ENCODE results near the gene MRPL54.

The MRPL54 gene

DNA sequence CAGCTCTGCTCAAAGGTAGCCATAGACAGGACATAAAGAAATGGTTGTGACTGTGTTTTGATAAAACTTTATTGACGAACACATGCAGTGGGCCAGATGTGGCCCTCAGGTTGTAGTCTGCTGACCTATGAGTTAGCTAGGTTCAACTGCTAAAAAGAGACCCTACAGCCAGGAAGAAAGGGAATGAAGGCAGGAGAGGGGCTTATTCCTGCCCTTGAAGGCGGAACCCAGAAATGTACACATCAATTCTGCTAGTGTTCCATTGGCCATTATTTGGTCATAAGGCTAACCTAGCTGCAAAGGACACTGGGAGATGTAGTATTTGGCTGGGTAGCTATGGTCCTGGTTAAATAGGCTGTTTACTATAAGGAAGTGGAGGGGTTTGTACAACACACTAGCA is 19.0 kb upstream of the MRPL54 start:
- no peak for TF ChIP-seq ISL1 (CRISPR knock-in tag; IDR thresholded peaks at IDR 0.05)
- no peak for TF ChIP-seq RARB (CRISPR knock-in tag; IDR thresholded peaks at IDR 0.05)
- no peak for TF ChIP-seq OSR1 (CRISPR knock-in tag; IDR thresholded peaks at IDR 0.05)
- no peak for TF ChIP-seq POU6F1 (CRISPR knock-in tag; IDR thresholded peaks at IDR 0.05; ENCODE audit: borderline replicate concordance, low read depth)
- no peak for TF ChIP-seq ZC3H10 (CRISPR knock-in tag; IDR thresholded peaks at IDR 0.05)
- TF ChIP-seq CSDC2 (CRISPR knock-in tag; IDR thresholded peaks at IDR 0.05): no peak
- TF ChIP-seq TSHZ2 (CRISPR knock-in tag; IDR thresholded peaks at IDR 0.05): no peak
- TF ChIP-seq, protein P1, sequence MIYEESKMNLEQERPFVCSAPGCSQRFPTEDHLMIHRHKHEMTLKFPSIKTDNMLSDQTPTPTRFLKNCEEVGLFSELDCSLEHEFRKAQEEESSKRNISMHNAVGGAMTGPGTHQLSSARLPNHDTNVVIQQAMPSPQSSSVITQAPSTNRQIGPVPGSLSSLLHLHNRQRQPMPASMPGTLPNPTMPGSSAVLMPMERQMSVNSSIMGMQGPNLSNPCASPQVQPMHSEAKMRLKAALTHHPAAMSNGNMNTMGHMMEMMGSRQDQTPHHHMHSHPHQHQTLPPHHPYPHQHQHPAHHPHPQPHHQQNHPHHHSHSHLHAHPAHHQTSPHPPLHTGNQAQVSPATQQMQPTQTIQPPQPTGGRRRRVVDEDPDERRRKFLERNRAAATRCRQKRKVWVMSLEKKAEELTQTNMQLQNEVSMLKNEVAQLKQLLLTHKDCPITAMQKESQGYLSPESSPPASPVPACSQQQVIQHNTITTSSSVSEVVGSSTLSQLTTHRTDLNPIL (CRISPR knock-in tag; IDR thresholded peaks at IDR 0.05; ENCODE audit: low read depth): no peak
- no peak for TF ChIP-seq PPARA (CRISPR knock-in tag; IDR thresholded peaks at IDR 0.05; ENCODE audit: borderline replicate concordance)
- no peak for TF ChIP-seq ESRRG (CRISPR knock-in tag; IDR thresholded peaks at IDR 0.05)
- no peak for TF ChIP-seq SNAI2 (CRISPR knock-in tag; IDR thresholded peaks at IDR 0.05)
- no peak for TF ChIP-seq ZNF70 (CRISPR knock-in tag; IDR thresholded peaks at IDR 0.05)
- TF ChIP-seq ZNF8 (CRISPR knock-in tag; IDR thresholded peaks at IDR 0.05): no peak
- no peak for TF ChIP-seq ZFP30 (CRISPR knock-in tag; IDR thresholded peaks at IDR 0.05)
- TF ChIP-seq ARNTL (CRISPR knock-in tag; IDR thresholded peaks at IDR 0.05; ENCODE audit: borderline replicate concordance, low read depth): no peak
- ATAC-seq: peak; percentile 77

DNA sequence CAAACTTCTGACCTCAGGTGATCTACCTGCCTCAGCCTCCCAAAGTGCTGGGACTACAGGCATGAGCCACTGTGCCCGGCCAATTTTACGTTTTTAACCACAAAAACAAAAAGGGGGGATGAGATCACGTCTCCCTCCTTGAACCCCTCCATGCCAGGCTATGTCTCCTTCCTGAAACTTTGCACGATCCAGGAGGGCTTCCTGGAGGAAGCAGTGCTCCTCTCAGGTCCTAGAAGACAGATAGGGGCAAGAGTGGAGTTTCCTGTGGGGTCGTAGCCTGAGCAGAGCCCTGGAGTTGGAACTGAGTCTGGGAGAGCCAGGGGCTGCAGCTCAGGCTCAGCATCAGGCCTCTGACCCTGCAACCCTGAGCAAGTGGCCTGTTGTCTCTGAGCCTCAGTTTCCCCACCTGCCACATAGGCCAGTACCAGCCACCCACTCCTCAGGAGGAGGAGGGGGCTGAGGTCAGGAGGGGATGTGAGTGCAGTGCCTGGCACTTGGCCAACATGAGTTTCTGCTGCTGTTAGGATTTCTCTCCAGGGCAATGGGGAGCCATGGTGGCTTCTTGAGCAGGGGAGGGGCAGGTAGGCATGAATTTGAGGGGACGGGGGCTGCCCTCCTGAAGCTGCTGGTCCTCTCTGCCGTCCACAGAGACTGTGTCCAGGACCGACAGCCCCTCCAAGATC is 17.0 kb upstream of the MRPL54 start:
- TF ChIP-seq ZNF8 (CRISPR knock-in tag; IDR thresholded peaks at IDR 0.05) (no peak), BACH2 (CRISPR knock-in tag; IDR thresholded peaks at IDR 0.05; ENCODE audit: borderline replicate concordance) (no peak), ESRRG (CRISPR knock-in tag; IDR thresholded peaks at IDR 0.05) (no peak), CSDC2 (CRISPR knock-in tag; IDR thresholded peaks at IDR 0.05) (no peak), PPARA (CRISPR knock-in tag; IDR thresholded peaks at IDR 0.05; ENCODE audit: borderline replicate concordance) (no peak), POU6F1 (CRISPR knock-in tag; IDR thresholded peaks at IDR 0.05; ENCODE audit: borderline replicate concordance, low read depth) (no peak), ZFP3 (CRISPR knock-in tag; IDR thresholded peaks at IDR 0.05) (no peak), GLIS3 (CRISPR knock-in tag; IDR thresholded peaks at IDR 0.05) (no peak), TCF4 (CRISPR knock-in tag; IDR thresholded peaks at IDR 0.05; ENCODE audit: borderline replicate concordance) (no peak), ZNF70 (CRISPR knock-in tag; IDR thresholded peaks at IDR 0.05) (no peak), OSR1 (CRISPR knock-in tag; IDR thresholded peaks at IDR 0.05) (no peak), TSHZ2 (CRISPR knock-in tag; IDR thresholded peaks at IDR 0.05) (no peak), ZNF565 (CRISPR knock-in tag; conservative IDR thresholded peaks at IDR 0.05; ENCODE audit: low read depth) (no peak), RARB (CRISPR knock-in tag; IDR thresholded peaks at IDR 0.05) (no peak), SNAI2 (CRISPR knock-in tag; IDR thresholded peaks at IDR 0.05) (no peak), ISL1 (CRISPR knock-in tag; IDR thresholded peaks at IDR 0.05) (no peak), ZFP30 (CRISPR knock-in tag; IDR thresholded peaks at IDR 0.05) (no peak)
- ATAC-seq: no peak
